ENCODE data around the gene PCED1B. TPM values are rescaled to one million over a fixed set of nuclear protein-coding genes. Genes with fewer than 3 reads are reported as not detected.
"Not testable (repeated sequence)": the region's sequence is repeated elsewhere in the genome, so short reads cannot be mapped to it uniquely, and the experiment has no call there.

The PCED1B gene
- total RNA-seq, 1 donor from 2014 or later = 49.9 TPM

GRCh38 chr12:47166365-47166764 is 86.9 kb downstream of the PCED1B start:
- Mint-ChIP-seq H3K36me3 (ENCODE audit: low read depth) (peaks cover 59% of the 10 kb centered on the region), H3K27ac (no peak overlapping the region), H3K9me3 (peaks cover 32% of the 10 kb centered on the region), H3K27me3 (ENCODE audit: low read depth) (no peaks in the 10 kb centered on the region), H3K4me3 (ENCODE audit: low read depth) (no peak overlapping the region), H3K4me1 (ENCODE audit: low read depth) (no peaks in the 10 kb centered on the region)
- intact Hi-C loops (cut with micrococcal nuclease) = no loop called here
- no peak for DNase-seq (ENCODE audit: low spot score)

GRCh38 chr12:47170281-47170680 is 90.9 kb downstream of the PCED1B start:
- intact Hi-C loops (cut with micrococcal nuclease); DNase-seq (ENCODE audit: low spot score); H3K4me3 Mint-ChIP-seq (ENCODE audit: low read depth); H3K27ac Mint-ChIP-seq; H3K4me1 Mint-ChIP-seq (ENCODE audit: low read depth); H3K27me3 Mint-ChIP-seq (ENCODE audit: low read depth): not testable (repeated sequence)
- Mint-ChIP-seq H3K9me3 (peaks cover 22% of the 10 kb centered on the region), H3K36me3 (ENCODE audit: low read depth) (peaks cover 48% of the 10 kb centered on the region)

- Mint-ChIP-seq H3K4me3 (ENCODE audit: low read depth) (no peak overlapping the region), H3K9me3 (no peaks in the 10 kb centered on the region), H3K4me1 (ENCODE audit: low read depth) (peaks cover 7% of the 10 kb centered on the region), H3K36me3 (ENCODE audit: low read depth) (peaks cover 36% of the 10 kb centered on the region), H3K27me3 (ENCODE audit: low read depth) (no peaks in the 10 kb centered on the region), H3K27ac (no peak overlapping the region)
- no peak for DNase-seq (ENCODE audit: low spot score)
- intact Hi-C loops (cut with micrococcal nuclease) = no loop called here
These were observed 98.6 kb downstream of the PCED1B start for GRCh38 chr12:47178014-47178413.

GRCh38 chr12:47182164-47182938 is 102.9 kb downstream of the PCED1B start:
- H3K4me1 Mint-ChIP-seq (ENCODE audit: low read depth); H3K27ac Mint-ChIP-seq; H3K9me3 Mint-ChIP-seq; DNase-seq (ENCODE audit: low spot score); H3K4me3 Mint-ChIP-seq (ENCODE audit: low read depth); intact Hi-C loops (cut with micrococcal nuclease); H3K27me3 Mint-ChIP-seq (ENCODE audit: low read depth): not testable (repeated sequence)
- H3K36me3 Mint-ChIP-seq (ENCODE audit: low read depth) = peaks cover 33% of the 10 kb centered on the region

- H3K27ac Mint-ChIP-seq = no peak overlapping the region
- no peaks in the 10 kb centered on the region for H3K9me3 Mint-ChIP-seq
- H3K27me3 Mint-ChIP-seq (ENCODE audit: low read depth) = no peaks in the 10 kb centered on the region
- intact Hi-C loops (cut with micrococcal nuclease) = no loop called here
- no peak for DNase-seq (ENCODE audit: low spot score)
- no peak overlapping the region for H3K4me3 Mint-ChIP-seq (ENCODE audit: low read depth)
- H3K36me3 Mint-ChIP-seq (ENCODE audit: low read depth) = peaks cover 41% of the 10 kb centered on the region
- H3K4me1 Mint-ChIP-seq (ENCODE audit: low read depth) = peaks cover 19% of the 10 kb centered on the region
These were observed 104.8 kb downstream of the PCED1B start for GRCh38 chr12:47184229-47184628.

- Mint-ChIP-seq H3K9me3 (no peaks in the 10 kb centered on the region), H3K27ac (no peak overlapping the region), H3K36me3 (ENCODE audit: low read depth) (peaks cover 45% of the 10 kb centered on the region), H3K27me3 (ENCODE audit: low read depth) (no peaks in the 10 kb centered on the region), H3K4me1 (ENCODE audit: low read depth) (peaks cover 24% of the 10 kb centered on the region), H3K4me3 (ENCODE audit: low read depth) (no peak overlapping the region)
- DNase-seq (ENCODE audit: low spot score) = no peak
- intact Hi-C loops (cut with micrococcal nuclease) = no loop called here
These were observed 105.4 kb downstream of the PCED1B start for GRCh38 chr12:47184813-47185212.

GRCh38 chr12:47186246-47186645 is 106.8 kb downstream of the PCED1B start:
- Mint-ChIP-seq H3K27me3 (ENCODE audit: low read depth) (no peaks in the 10 kb centered on the region), H3K36me3 (ENCODE audit: low read depth) (peaks cover 51% of the 10 kb centered on the region), H3K4me3 (ENCODE audit: low read depth) (no peak overlapping the region), H3K4me1 (ENCODE audit: low read depth) (peaks cover 38% of the 10 kb centered on the region), H3K9me3 (no peaks in the 10 kb centered on the region), H3K27ac (no peak overlapping the region)
- intact Hi-C loops (cut with micrococcal nuclease) = no loop called here
- no peak for DNase-seq (ENCODE audit: low spot score)

GRCh38 chr12:47188576-47189441 is 109.4 kb downstream of the PCED1B start:
- Mint-ChIP-seq H3K27me3 (ENCODE audit: low read depth) (no peaks in the 10 kb centered on the region), H3K4me1 (ENCODE audit: low read depth) (peaks cover 57% of the 10 kb centered on the region), H3K9me3 (no peaks in the 10 kb centered on the region), H3K27ac (no peak overlapping the region), H3K4me3 (ENCODE audit: low read depth) (no peak overlapping the region), H3K36me3 (ENCODE audit: low read depth) (peaks cover 61% of the 10 kb centered on the region)
- intact Hi-C loops (cut with micrococcal nuclease) = no loop called here
- DNase-seq (ENCODE audit: low spot score) = no peak

- no peaks in the 10 kb centered on the region for H3K9me3 Mint-ChIP-seq
- H3K27me3 Mint-ChIP-seq (ENCODE audit: low read depth) = no peaks in the 10 kb centered on the region
- no peak overlapping the region for H3K4me3 Mint-ChIP-seq (ENCODE audit: low read depth)
- H3K4me1 Mint-ChIP-seq (ENCODE audit: low read depth) = peaks cover 64% of the 10 kb centered on the region
- H3K27ac Mint-ChIP-seq = no peak overlapping the region
- intact Hi-C loops (cut with micrococcal nuclease) = loop anchor here (1.0 to 10.0 kb wide), 3 partner anchors 25 to 167 kb away; no protein-coding TSS in a partner anchor
- DNase-seq (ENCODE audit: low spot score) = no peak
- H3K36me3 Mint-ChIP-seq (ENCODE audit: low read depth) = peaks cover 61% of the 10 kb centered on the region
These were observed 110.3 kb downstream of the PCED1B start for GRCh38 chr12:47189728-47190127.

GRCh38 chr12:47190271-47190750 is 110.9 kb downstream of the PCED1B start:
- Mint-ChIP-seq H3K4me3 (ENCODE audit: low read depth) (no peak overlapping the region), H3K36me3 (ENCODE audit: low read depth) (peaks cover 56% of the 10 kb centered on the region)
- no peak for DNase-seq (ENCODE audit: low spot score)

GRCh38 chr12:47190905-47191304 is 111.5 kb downstream of the PCED1B start:
- H3K27ac Mint-ChIP-seq = peak overlapping the region; percentile 77
- H3K27me3 Mint-ChIP-seq (ENCODE audit: low read depth) = no peaks in the 10 kb centered on the region
- H3K4me1 Mint-ChIP-seq (ENCODE audit: low read depth) = peaks cover 68% of the 10 kb centered on the region
- H3K36me3 Mint-ChIP-seq (ENCODE audit: low read depth) = peaks cover 56% of the 10 kb centered on the region
- DNase-seq (ENCODE audit: low spot score) = no peak
- H3K9me3 Mint-ChIP-seq = no peaks in the 10 kb centered on the region
- no peak overlapping the region for H3K4me3 Mint-ChIP-seq (ENCODE audit: low read depth)
- intact Hi-C loops (cut with micrococcal nuclease) = loop anchor here (1.0 to 10.0 kb wide), 3 partner anchors 24 to 165 kb away; no protein-coding TSS in a partner anchor

More at GRCh38 chr12:47190271-47190750, 110.9 kb downstream of the PCED1B start:
- intact Hi-C loops (cut with micrococcal nuclease) = loop anchor here (1.0 to 10.0 kb wide), 3 partner anchors 24 to 166 kb away; no protein-coding TSS in a partner anchor
- peak overlapping the region; percentile 77 for H3K27ac Mint-ChIP-seq
- peaks cover 64% of the 10 kb centered on the region for H3K4me1 Mint-ChIP-seq (ENCODE audit: low read depth)
- H3K27me3 Mint-ChIP-seq (ENCODE audit: low read depth) = no peaks in the 10 kb centered on the region
- H3K9me3 Mint-ChIP-seq = no peaks in the 10 kb centered on the region

GRCh38 chr12:47192051-47192450 is 112.6 kb downstream of the PCED1B start:
- peaks cover 51% of the 10 kb centered on the region for H3K36me3 Mint-ChIP-seq (ENCODE audit: low read depth)

More at GRCh38 chr12:47192051-47192450, 112.6 kb downstream of the PCED1B start:
- H3K9me3 Mint-ChIP-seq = no peaks in the 10 kb centered on the region
- H3K27ac Mint-ChIP-seq = peak overlapping the region; percentile 79
- peaks cover 68% of the 10 kb centered on the region for H3K4me1 Mint-ChIP-seq (ENCODE audit: low read depth)
- no peaks in the 10 kb centered on the region for H3K27me3 Mint-ChIP-seq (ENCODE audit: low read depth)
- peak overlapping the region; percentile 55 for H3K4me3 Mint-ChIP-seq (ENCODE audit: low read depth)
- no peak for DNase-seq (ENCODE audit: low spot score)
- intact Hi-C loops (cut with micrococcal nuclease) = loop anchor here (1.0 to 10.0 kb wide), 3 partner anchors 14 to 107 kb away; no protein-coding TSS in a partner anchor

Measured in activated T-helper 2 cell treated with anti-CD3 and anti-CD28 coated beads, Interferon-gamma antibody, Interleukin-2, Interleukin-4, amounts not matched to agents 10 μg/mL and 5 μg/mL and 100 μg/mL, durations not matched to agents 14 hours and 24 hours and 36 hours (primary cell).